ENCODE data around the gene ACOT12. TPM values are rescaled to one million over a fixed set of nuclear protein-coding genes. Genes with fewer than 3 reads are reported as not detected.
"Not testable (repeated sequence)": the region's sequence is repeated elsewhere in the genome, so short reads cannot be mapped to it uniquely, and the experiment has no call there.

The ACOT12 gene
- total RNA-seq, 4 donors from 2014 or later: 0.55 TPM; not detected in 3

DNA sequence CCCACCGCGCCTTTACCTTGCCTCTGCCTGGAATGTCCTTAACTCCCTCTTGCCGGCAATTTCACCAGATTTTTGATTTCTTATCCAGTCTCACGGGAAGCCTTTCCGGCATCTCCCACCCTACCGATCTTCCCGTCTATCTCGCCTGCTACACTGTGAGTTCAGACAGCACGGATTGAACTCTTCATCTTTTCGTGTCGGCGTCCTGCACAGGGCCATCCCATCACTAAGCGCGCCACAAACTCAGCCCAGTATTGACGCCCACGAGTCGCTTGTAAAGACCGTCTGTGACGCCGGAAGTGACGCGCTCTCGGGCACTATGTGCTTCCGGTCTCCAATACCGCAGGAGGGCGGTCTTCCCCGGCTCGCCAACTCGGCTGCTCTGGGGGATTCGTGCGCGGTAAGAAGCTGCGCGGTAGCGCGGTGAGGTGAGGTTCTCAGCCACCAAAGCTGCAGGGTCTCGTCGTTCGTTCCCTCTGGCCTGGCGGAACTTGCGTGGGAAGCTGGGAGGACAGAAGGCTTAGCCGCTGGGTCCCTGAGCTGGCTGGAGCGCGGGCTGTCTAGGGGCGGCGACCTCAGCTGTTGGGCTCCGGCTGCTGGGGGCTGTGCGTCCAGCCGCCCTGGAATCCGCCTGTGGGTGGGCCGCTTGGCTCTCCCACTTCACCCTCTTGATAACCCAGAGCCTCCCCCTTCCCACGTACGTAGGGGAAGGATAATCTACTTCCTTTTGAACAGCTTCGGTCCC lies 92.5 kb downstream of the ACOT12 start, which contains the start of gene ZCCHC9:
Gene ZCCHC9 (plus strand): TSS at position 317 of the 745 bp plus-strand sequence. CDS start 3,171 bp downstream, outside the sequence.
- peak; percentile 91 to 92 for DNase-seq
- H3K27ac ChIP-seq: peak within 1 kb of the TSS; percentile 90 to 92
- TF ChIP-seq, protein P1, sequence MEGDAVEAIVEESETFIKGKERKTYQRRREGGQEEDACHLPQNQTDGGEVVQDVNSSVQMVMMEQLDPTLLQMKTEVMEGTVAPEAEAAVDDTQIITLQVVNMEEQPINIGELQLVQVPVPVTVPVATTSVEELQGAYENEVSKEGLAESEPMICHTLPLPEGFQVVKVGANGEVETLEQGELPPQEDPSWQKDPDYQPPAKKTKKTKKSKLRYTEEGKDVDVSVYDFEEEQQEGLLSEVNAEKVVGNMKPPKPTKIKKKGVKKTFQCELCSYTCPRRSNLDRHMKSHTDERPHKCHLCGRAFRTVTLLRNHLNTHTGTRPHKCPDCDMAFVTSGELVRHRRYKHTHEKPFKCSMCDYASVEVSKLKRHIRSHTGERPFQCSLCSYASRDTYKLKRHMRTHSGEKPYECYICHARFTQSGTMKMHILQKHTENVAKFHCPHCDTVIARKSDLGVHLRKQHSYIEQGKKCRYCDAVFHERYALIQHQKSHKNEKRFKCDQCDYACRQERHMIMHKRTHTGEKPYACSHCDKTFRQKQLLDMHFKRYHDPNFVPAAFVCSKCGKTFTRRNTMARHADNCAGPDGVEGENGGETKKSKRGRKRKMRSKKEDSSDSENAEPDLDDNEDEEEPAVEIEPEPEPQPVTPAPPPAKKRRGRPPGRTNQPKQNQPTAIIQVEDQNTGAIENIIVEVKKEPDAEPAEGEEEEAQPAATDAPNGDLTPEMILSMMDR (IDR thresholded peaks at IDR 0.05): peak; percentile 22 to 61 (median 30)
- peak; percentile 73 to 83 for TF ChIP-seq POLR2A (IDR thresholded peaks at IDR 0.05)
- no peaks in the 10 kb centered on the region for H3K36me3 ChIP-seq
- H3K4me1 ChIP-seq: no peaks in the 10 kb centered on the region
- intact Hi-C loops (cut with DNase I; ENCODE audit: low total_unique reads): no loop called here
- peak within 1 kb of the TSS; percentile 87 to 92 for H3K4me3 ChIP-seq
- no peaks in the 10 kb centered on the region for H3K27me3 ChIP-seq
- H3K9me3 ChIP-seq: no peaks in the 10 kb centered on the region

DNA sequence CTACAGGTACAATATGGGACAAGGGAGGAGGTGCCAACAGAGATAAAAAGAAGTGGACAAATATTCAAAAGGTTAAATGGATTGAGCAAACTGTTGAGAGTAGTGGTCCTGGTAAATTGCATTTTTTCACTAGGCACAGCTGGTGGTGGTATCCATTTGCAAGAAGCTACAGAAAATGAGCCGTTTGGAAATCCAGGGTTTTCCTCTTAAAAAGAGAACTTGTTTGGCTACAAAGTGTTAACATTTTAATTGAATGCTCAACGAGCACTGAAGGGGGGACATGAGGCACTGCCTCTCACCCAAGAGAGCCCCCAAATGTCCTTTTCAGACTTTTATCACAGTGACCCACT lies 93.0 kb downstream of the ACOT12 start:
- no peaks in the 10 kb centered on the region for H3K27me3 ChIP-seq
- intact Hi-C loops (cut with DNase I; ENCODE audit: low total_unique reads): no loop called here
- H3K9me3 ChIP-seq: no peaks in the 10 kb centered on the region
- H3K4me3 ChIP-seq: peak overlapping the region; percentile 87 to 92
- no peaks in the 10 kb centered on the region for H3K36me3 ChIP-seq
- H3K4me1 ChIP-seq: no peaks in the 10 kb centered on the region
- DNase-seq: no peak
- TF ChIP-seq, protein P1 (IDR thresholded peaks at IDR 0.05): no peak
- TF ChIP-seq POLR2A (IDR thresholded peaks at IDR 0.05): no peak
- peak overlapping the region; percentile 90 to 92 for H3K27ac ChIP-seq

DNA sequence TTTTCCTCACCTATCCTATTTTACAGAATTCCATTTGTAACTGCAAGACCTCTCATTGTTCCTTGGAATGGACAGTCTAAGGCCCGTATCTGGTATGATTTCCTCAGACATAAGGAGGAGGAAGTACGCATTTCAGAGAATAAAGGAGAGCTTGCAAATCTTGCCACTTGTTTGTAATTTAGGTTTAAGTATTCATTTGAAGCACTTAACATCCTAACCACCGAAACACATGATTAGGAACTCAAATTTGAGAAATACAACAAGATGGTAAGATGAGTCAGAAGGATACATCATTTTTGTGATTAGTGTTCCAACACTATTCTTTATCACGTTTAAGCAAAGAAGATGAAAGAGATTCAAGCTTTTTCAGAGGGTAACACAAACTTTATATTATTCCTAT lies 96.4 kb downstream of the ACOT12 start:
- TF ChIP-seq, protein P1 (IDR thresholded peaks at IDR 0.05): no peak
- TF ChIP-seq POLR2A (IDR thresholded peaks at IDR 0.05): no peak
- Histone ChIP-seq H3K4me3 (no peak overlapping the region), H3K27me3 (no peaks in the 10 kb centered on the region), H3K36me3 (no peaks in the 10 kb centered on the region), H3K4me1 (no peaks in the 10 kb centered on the region), H3K9me3 (no peaks in the 10 kb centered on the region), H3K27ac (no peak overlapping the region)
- DNase-seq: no peak
- intact Hi-C loops (cut with DNase I; ENCODE audit: low total_unique reads): no loop called here

DNA sequence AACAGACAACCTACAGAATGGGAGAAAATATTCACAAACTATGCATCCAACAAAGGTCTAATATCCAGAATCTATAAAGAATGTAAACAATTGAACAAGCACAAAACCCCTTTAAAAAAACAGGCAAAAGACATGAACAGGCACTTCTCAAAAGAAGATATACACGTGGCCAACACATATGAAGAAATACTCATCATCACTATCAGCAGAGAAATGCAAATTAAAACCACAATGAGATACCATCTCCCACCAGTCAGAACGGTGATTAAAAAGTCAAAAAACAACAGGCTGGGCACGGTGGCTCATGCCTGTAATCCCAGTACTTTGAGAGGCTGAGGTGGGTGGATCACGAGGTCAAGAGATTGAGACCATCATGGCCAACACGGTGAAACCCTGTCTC lies 99.9 kb downstream of the ACOT12 start:
- H3K36me3 ChIP-seq; H3K4me1 ChIP-seq; H3K27me3 ChIP-seq; H3K9me3 ChIP-seq; intact Hi-C loops (cut with DNase I; ENCODE audit: low total_unique reads); H3K4me3 ChIP-seq; DNase-seq; H3K27ac ChIP-seq: not testable (repeated sequence)

DNA sequence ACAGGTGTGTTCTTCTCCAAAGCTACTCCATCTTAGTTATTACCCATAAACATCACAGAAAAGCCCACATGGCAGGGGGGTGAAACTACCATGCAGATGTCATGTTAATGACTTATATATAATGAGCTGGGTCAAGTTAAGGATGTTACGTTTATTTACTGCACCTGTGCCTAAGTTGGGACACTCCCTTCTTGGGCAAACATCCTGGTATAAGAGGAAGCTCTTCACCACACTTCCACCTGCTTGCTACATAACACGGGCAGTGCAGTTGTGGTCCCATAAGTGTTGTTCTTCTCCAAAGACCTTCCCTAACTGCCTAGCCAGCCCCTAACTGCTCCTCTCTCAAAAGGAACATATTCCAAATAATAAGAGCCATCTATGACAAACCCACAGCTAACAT lies 101.8 kb downstream of the ACOT12 start:
- no peaks in the 10 kb centered on the region for H3K36me3 ChIP-seq
- H3K4me1 ChIP-seq: no peaks in the 10 kb centered on the region
- no peak for DNase-seq
- H3K27me3 ChIP-seq: no peaks in the 10 kb centered on the region
- H3K9me3 ChIP-seq: no peaks in the 10 kb centered on the region
- TF ChIP-seq, protein P1 (IDR thresholded peaks at IDR 0.05): no peak
- TF ChIP-seq POLR2A (IDR thresholded peaks at IDR 0.05): no peak
- H3K27ac ChIP-seq: no peak overlapping the region
- intact Hi-C loops (cut with DNase I; ENCODE audit: low total_unique reads): no loop called here
- H3K4me3 ChIP-seq: no peak overlapping the region

Measured in uterus (tissue), 4 donors.